ENCODE results near the gene RNF181. TPM values are rescaled to one million over a fixed set of nuclear protein-coding genes. Genes with fewer than 3 reads are reported as not detected.
A peak's percentile ranks its signal among the peaks of the same experiment; 100 is the strongest.
"Not testable (repeated sequence)": the region's sequence is repeated elsewhere in the genome, so short reads cannot be mapped to it uniquely, and the experiment has no call there.

RNF181 gene
- total RNA-seq, 2 experiments from 2014 or later: 96.4 to 97.4 TPM

DNA sequence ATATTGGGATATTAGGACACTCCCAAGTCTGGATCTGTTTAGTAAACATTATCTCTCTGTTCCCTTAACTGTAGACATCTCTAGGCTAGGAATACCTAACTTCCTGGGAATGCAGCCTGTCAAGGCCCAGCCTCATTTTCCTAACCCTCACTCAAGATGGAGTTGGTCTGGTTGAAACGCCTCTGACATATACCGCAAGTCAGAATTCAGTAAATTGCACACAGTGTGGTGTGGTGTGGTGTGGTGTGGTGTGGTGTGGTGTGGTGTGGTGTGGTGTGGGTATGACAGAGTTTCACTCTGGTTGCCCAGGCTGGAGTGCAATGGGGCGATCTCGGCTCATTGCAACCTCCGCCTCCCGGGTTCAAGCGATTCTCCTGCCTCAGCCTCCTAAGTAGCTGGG is 19.2 kb downstream of the RNF181 start:
- H3K4me3 Mint-ChIP-seq; H3K9me3 Mint-ChIP-seq; ATAC-seq (ENCODE audit: low read depth); H3K27me3 Mint-ChIP-seq; H3K36me3 Mint-ChIP-seq; DNase-seq; H3K27ac Mint-ChIP-seq: not testable (repeated sequence)
- H3K4me1 Mint-ChIP-seq: peaks cover 24% of the 10 kb centered on the region
- POLR2A ChIA-PET: interaction anchor here (1.5 to 3.2 kb wide), 2 partner anchors 11 to 78 kb away, joined by 5 to 8 read pairs; no protein-coding TSS in a partner anchor

DNA sequence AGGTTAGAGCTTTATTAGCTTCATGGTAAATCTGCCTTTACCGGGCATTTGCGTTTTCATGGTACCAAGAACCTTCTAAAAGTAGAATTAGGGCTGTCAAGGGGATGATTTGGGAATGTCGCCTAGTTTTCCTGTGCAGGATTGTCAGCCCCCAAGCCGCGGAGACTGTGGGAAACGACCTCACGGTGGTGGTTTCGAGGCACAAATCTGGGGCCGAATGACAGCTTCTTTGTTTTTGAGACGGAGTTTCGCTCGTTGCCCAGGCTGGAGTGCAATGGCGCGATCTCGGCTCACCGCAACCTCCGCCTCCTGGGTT is 19.8 kb downstream of the RNF181 start:
- H3K4me1 Mint-ChIP-seq: peaks cover 19% of the 10 kb centered on the region
- POLR2A ChIA-PET: interaction anchor here (0.6 to 3.2 kb wide), 6 partner anchors 12 to 90 kb away, joined by 3 to 17 read pairs (median 4); partner anchors contain the start of gene RNF181
- no peaks in the 10 kb centered on the region for H3K9me3 Mint-ChIP-seq
- H3K27me3 Mint-ChIP-seq: no peaks in the 10 kb centered on the region
- DNase-seq: no peak
- peaks cover 2% of the 10 kb centered on the region for H3K36me3 Mint-ChIP-seq
- H3K27ac Mint-ChIP-seq: peak overlapping the region; percentile 97
- no peak for ATAC-seq (ENCODE audit: low read depth)
- peak overlapping the region; percentile 97 for H3K4me3 Mint-ChIP-seq

DNA sequence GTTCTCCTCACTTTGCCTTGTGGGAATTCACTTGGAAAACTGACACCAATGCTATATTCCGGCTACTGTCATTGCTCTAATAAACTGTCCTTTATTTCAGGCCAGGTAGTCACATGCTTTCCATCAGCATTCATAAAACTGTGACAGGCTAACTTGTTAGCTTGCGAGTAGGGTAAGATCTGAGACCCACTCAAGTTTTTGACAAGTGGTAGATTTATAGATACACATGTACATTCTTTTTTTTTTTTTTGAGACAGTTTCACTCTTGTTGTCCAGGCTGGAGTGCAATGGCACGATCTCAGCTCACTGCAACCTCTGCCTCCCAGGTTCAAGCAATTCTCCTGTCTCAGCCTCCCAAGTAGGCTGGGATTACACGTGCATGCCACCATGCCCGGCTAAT is 22.2 kb downstream of the RNF181 start:
- peak overlapping the region; percentile 34 for H3K27ac Mint-ChIP-seq
- POLR2A ChIA-PET: interaction anchor here (0.7 to 3.2 kb wide), 4 partner anchors 11 to 477 kb away, joined by 4 to 17 read pairs (median 7); partner anchors contain the start of gene RNF181
- not testable (repeated sequence) for DNase-seq

DNA sequence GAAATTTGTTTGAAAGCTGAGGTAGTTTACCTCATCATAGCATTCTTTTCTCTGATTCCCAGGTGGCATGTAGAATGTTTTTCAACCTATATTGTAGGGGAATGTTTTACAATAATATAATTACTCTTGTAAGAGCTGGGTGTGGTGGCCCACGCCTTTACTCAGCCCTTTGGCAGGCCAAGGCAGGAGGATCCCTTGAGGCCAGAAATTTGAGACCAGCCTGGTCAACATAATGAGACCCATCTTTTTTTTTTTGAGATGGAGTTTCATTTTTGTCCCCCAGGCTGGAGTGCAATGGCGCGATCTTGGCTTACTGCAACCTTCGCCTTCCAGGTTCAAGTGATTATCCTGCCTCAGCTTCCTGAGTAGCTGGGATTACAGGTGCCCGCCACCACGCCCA is 24.1 kb downstream of the RNF181 start:
- no peaks in the 10 kb centered on the region for H3K27me3 Mint-ChIP-seq
- no peak overlapping the region for H3K4me3 Mint-ChIP-seq
- H3K36me3 Mint-ChIP-seq: peaks cover 15% of the 10 kb centered on the region
- H3K9me3 Mint-ChIP-seq: no peaks in the 10 kb centered on the region
- H3K4me1 Mint-ChIP-seq: peaks cover 20% of the 10 kb centered on the region
- POLR2A ChIA-PET: interaction anchor here (0.5 to 2.0 kb wide), 2 partner anchors 36 to 281 kb away, joined by 4 to 8 read pairs; partner anchors contain the start of gene VAMP5
- DNase-seq (no peak), ATAC-seq (ENCODE audit: low read depth) (no peak)
- H3K27ac Mint-ChIP-seq: no peak overlapping the region

More for the DNA sequence above, 22.2 kb downstream of the RNF181 start:
- Mint-ChIP-seq H3K4me1 (peaks cover 16% of the 10 kb centered on the region), H3K4me3 (peak overlapping the region; percentile 97)
- not testable (repeated sequence) for H3K27me3 Mint-ChIP-seq; H3K36me3 Mint-ChIP-seq; H3K9me3 Mint-ChIP-seq; ATAC-seq (ENCODE audit: low read depth)

DNA sequence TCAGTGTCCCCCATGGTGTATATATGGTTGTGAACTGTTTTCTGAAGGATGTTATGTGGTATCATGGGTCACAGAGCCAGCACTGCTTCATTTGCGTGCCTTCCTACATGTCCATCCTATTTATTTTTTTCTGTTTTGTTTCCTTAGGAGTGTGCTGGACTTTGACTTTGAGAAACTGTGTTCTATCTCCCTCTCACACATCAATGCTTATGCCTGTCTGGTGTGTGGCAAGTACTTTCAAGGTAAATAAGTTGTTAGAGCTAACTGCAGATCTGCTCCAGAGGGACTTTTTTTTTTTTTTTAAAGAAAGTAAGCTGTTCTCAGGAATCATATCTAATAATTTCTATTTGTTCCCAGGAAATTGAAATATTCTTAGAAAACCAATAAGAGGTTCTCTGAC is 25.8 kb downstream of the RNF181 start:
- Mint-ChIP-seq H3K27ac (no peak overlapping the region), H3K27me3 (no peaks in the 10 kb centered on the region)
- POLR2A ChIA-PET: interaction anchor here (1.2 to 2.0 kb wide), 3 partner anchors 10 to 37 kb away, joined by 3 to 8 read pairs (median 8); partner anchors contain the start of genes C2orf68 and VAMP5

DNA sequence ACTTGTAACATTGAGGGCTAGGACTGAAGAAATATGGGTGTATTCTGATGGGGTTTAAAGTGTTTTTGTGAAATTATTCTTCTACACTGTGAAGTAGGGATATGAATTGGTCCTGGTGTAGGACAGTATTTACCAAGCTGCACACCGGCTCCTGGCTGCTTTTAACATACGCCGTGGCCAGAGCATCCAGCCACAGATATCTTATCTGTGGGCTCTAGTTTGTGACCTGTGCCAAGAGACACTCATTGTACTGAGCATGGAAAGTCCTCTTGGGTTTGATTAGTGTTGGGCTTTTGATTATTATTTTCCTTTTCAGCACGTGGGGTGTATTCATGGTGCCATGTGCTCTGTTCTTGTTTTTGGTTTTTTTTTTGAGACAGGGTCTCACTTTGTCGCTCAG is 28.4 kb downstream of the RNF181 start:
- DNase-seq (no peak), ATAC-seq (ENCODE audit: low read depth) (no peak)
- Mint-ChIP-seq H3K27ac (no peak overlapping the region), H3K4me1 (peaks cover 13% of the 10 kb centered on the region), H3K4me3 (no peak overlapping the region), H3K9me3 (no peaks in the 10 kb centered on the region), H3K27me3 (no peaks in the 10 kb centered on the region), H3K36me3 (peaks cover 35% of the 10 kb centered on the region)
- POLR2A ChIA-PET: no interaction called here

More for the DNA sequence above, 25.8 kb downstream of the RNF181 start:
- H3K4me3 Mint-ChIP-seq: no peak overlapping the region
- peaks cover 20% of the 10 kb centered on the region for H3K4me1 Mint-ChIP-seq
- DNase-seq (peak; percentile 5), ATAC-seq (ENCODE audit: low read depth) (no peak)
- H3K36me3 Mint-ChIP-seq: peaks cover 26% of the 10 kb centered on the region
- no peaks in the 10 kb centered on the region for H3K9me3 Mint-ChIP-seq

DNA sequence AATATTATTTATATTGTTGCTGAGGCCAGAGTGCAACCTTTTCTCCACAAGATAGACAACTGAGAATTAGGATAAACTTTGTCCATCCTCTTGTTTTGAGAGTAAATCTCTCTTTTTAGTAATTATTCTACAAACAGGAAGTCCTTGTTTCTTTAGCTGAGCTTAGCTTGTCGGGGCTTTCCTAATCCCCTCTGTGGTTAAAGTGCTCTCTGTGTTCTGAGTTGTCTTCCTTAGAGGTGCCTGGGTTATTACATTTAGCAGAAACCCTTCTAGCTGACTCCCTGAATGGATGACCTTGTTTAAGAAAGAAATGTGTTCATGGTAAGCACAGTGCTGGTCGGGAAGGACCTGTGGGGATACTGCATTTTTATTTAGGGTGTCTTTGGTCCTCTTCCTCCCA is 33.1 kb downstream of the RNF181 start:
- Mint-ChIP-seq H3K36me3 (peaks cover 42% of the 10 kb centered on the region), H3K9me3 (no peaks in the 10 kb centered on the region), H3K27ac (peak overlapping the region; percentile 68), H3K4me3 (no peak overlapping the region), H3K27me3 (no peaks in the 10 kb centered on the region), H3K4me1 (peaks cover 12% of the 10 kb centered on the region)
- POLR2A ChIA-PET: interaction anchor here (0.7 to 1.2 kb wide), 2 partner anchors 68 to 171 kb away, joined by 3 read pairs; partner anchors contain the start of gene GGCX
- ATAC-seq (ENCODE audit: low read depth) (peak; percentile 88), DNase-seq (no peak)

DNA sequence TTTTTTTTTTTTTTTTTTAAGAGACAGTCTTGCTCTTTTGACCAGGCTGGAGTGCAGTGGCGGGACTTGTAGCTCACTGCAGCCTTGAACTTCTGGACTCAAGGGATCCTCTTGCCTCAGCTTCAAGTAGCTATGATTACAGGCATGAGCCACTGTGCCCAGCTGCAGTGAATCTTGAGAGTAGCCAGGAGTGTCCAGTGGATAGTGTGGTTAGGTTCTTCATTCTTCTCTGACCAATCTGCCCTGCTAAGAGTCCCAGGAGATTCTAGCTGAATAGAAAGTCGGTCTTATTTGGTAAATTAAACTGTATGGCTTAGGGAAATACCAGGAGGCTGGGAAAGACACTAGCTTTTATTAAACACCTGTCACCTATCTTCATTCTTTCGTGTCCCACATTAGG is 35.8 kb downstream of the RNF181 start:
- Mint-ChIP-seq H3K4me1 (peaks cover 14% of the 10 kb centered on the region), H3K9me3 (no peaks in the 10 kb centered on the region), H3K27me3 (no peaks in the 10 kb centered on the region), H3K27ac (no peak overlapping the region), H3K36me3 (peaks cover 35% of the 10 kb centered on the region), H3K4me3 (no peak overlapping the region)
- ATAC-seq (ENCODE audit: low read depth): no peak
- DNase-seq: no peak
- POLR2A ChIA-PET: no interaction called here

DNA sequence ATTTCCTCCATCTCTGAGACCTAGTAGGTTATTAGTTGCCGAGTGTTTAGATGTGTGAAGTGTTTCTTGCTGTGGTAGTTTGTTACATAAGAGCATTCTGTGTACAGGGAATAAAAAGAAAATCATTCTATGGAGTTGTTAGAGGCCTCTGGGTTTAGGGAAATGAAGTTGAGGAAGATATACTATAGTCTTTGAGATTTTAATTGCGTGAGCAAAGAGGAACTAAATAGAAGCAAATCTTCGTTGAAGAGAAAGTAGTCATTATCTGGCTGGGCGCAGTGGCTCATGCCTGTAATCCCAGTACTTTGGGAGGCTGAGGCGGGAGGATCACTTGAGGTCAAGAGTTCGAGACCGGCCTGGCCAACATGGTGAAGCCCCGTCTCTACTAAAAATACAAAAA is 39.5 kb downstream of the RNF181 start:
- H3K27ac Mint-ChIP-seq: peak overlapping the region; percentile 24
- ATAC-seq (ENCODE audit: low read depth) (no peak), DNase-seq (no peak)
- H3K4me1 Mint-ChIP-seq: peaks cover 12% of the 10 kb centered on the region
- H3K36me3 Mint-ChIP-seq: peaks cover 38% of the 10 kb centered on the region
- no peaks in the 10 kb centered on the region for H3K9me3 Mint-ChIP-seq
- H3K27me3 Mint-ChIP-seq: no peaks in the 10 kb centered on the region
- POLR2A ChIA-PET: no interaction called here
- H3K4me3 Mint-ChIP-seq: no peak overlapping the region

DNA sequence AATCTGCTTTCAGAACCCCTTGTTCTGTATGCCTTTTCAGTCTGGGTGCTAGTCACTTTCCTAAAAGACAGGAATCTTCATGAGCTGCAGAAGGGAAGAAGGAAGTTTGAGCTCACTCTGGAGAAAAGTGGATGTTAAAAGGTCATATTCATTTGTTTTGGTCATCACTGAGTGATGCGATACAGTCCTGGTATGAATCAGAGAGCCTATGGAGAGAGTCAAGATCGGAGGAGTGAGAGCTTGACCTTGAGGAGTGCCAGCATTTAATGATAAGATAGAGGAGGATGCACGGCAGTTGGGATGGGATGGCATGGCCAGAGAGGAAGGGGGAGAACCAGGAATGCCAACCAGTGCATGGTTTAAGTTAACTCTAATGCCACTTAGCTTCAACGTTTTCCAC is 40.1 kb downstream of the RNF181 start:
- DNase-seq: no peak
- no peak overlapping the region for H3K27ac Mint-ChIP-seq
- H3K27me3 Mint-ChIP-seq: no peaks in the 10 kb centered on the region
- peaks cover 12% of the 10 kb centered on the region for H3K4me1 Mint-ChIP-seq
- no peaks in the 10 kb centered on the region for H3K9me3 Mint-ChIP-seq
- no peak for ATAC-seq (ENCODE audit: low read depth)
- POLR2A ChIA-PET: interaction anchor here (0.7 kb wide), 1 partner anchor 220 kb away, joined by 3 read pairs; no protein-coding TSS in a partner anchor
- H3K36me3 Mint-ChIP-seq: peaks cover 39% of the 10 kb centered on the region
- no peak overlapping the region for H3K4me3 Mint-ChIP-seq

DNA sequence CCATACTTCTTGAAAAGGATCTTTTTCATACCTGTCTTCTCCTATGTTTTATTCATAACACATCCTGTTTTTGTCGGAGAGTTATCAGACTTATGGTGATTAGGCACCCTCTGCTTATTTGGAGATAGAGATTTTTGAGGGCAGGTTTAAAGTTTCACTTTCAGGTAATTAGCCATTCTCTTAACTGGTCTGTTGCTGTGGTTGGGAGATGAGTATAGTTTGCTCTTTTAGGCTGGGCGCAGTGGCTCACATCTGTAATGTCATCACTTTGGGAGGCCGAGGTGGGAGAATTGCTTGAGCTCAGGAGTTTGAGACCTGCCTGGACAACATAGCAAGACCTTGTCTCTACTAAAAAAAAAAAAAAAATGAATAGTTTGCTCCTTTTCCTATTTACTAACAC is 47.2 kb downstream of the RNF181 start:
- no peaks in the 10 kb centered on the region for H3K9me3 Mint-ChIP-seq
- no peaks in the 10 kb centered on the region for H3K27me3 Mint-ChIP-seq
- H3K4me3 Mint-ChIP-seq: no peak overlapping the region
- peaks cover 18% of the 10 kb centered on the region for H3K4me1 Mint-ChIP-seq
- POLR2A ChIA-PET: no interaction called here
- DNase-seq (no peak), ATAC-seq (ENCODE audit: low read depth) (no peak)
- H3K27ac Mint-ChIP-seq: peak overlapping the region; percentile 46
- peaks cover 40% of the 10 kb centered on the region for H3K36me3 Mint-ChIP-seq

DNA sequence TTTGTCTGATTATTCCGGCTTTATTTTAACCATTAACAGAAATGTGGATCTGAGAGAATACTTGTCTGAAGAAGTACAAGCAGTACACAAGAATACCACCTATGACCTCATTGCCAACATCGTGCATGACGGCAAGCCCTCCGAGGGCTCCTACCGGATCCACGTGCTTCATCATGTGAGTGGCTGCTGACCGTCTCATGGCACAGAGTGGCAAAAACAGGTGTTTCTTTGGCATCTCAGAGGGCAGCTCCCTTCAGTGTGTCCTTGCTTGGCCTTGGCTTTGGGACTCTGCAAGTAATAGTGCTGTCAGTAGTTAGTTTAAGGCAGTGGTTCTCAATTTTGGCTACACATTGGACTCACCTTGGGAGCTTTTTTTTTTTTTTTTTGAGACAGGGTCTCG is 49.4 kb downstream of the RNF181 start:
- Mint-ChIP-seq H3K27me3 (no peaks in the 10 kb centered on the region), H3K36me3 (peaks cover 46% of the 10 kb centered on the region), H3K4me1 (peaks cover 20% of the 10 kb centered on the region), H3K9me3 (no peaks in the 10 kb centered on the region), H3K27ac (no peak overlapping the region), H3K4me3 (no peak overlapping the region)
- DNase-seq (no peak), ATAC-seq (ENCODE audit: low read depth) (no peak)
- POLR2A ChIA-PET: no interaction called here

DNA sequence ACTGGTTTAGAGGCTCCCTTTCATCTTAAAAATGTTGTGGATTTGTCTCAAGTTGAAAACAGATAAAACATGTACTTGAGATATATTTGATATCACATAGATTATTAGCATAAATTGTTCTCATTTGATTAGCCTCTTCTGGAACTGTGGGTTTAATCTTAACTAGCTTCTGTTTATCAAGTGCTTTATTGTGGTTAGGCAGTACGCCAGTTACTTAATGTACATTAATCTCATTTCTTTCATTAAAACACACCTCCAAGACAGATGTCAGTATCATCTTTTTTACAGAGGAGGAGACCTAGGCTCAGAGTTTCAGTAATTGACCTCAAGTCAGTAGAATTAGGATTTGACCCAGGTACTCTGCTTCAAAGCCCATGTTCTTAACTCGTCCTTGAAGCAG is 50.6 kb downstream of the RNF181 start:
- no peak overlapping the region for H3K27ac Mint-ChIP-seq
- peaks cover 40% of the 10 kb centered on the region for H3K36me3 Mint-ChIP-seq
- no peak overlapping the region for H3K4me3 Mint-ChIP-seq
- H3K9me3 Mint-ChIP-seq: no peaks in the 10 kb centered on the region
- H3K4me1 Mint-ChIP-seq: peaks cover 17% of the 10 kb centered on the region
- no peak for DNase-seq
- ATAC-seq (ENCODE audit: low read depth): no peak
- H3K27me3 Mint-ChIP-seq: no peaks in the 10 kb centered on the region
- POLR2A ChIA-PET: no interaction called here
